GM12878 (cell line): ENCODE data around the gene DHDH.

Experiments used
- CBX5 ChIP-seq: sonication (generic); IDR thresholded peaks from 2 replicates; pipeline ENCODE4 v1.6.1; 2016; ENCODE audit warnings: low read depth, moderate library complexity, mild to moderate bottlenecking, inconsistent platforms
- TF ChIP-seq, protein P1 (sequence below), 3 experiments: IDR thresholded peaks in 2 of 3; conservative IDR thresholded peaks in 1 of 3; 2 replicates each; pipeline ENCODE4 v1.5.1; 2011; ENCODE audit warnings: low read depth in 3 of 3, low read length in 3 of 3, mild to moderate bottlenecking in 3 of 3, control low read depth in 2 of 3, moderate library complexity in 2 of 3, inconsistent platforms in 1 of 3, mixed read lengths in 1 of 3; ENCODE audit not compliant: control insufficient read depth in 2 of 3, insufficient read depth in 1 of 3; ENCODE audit errors: extremely low read depth in 1 of 3

DNA sequence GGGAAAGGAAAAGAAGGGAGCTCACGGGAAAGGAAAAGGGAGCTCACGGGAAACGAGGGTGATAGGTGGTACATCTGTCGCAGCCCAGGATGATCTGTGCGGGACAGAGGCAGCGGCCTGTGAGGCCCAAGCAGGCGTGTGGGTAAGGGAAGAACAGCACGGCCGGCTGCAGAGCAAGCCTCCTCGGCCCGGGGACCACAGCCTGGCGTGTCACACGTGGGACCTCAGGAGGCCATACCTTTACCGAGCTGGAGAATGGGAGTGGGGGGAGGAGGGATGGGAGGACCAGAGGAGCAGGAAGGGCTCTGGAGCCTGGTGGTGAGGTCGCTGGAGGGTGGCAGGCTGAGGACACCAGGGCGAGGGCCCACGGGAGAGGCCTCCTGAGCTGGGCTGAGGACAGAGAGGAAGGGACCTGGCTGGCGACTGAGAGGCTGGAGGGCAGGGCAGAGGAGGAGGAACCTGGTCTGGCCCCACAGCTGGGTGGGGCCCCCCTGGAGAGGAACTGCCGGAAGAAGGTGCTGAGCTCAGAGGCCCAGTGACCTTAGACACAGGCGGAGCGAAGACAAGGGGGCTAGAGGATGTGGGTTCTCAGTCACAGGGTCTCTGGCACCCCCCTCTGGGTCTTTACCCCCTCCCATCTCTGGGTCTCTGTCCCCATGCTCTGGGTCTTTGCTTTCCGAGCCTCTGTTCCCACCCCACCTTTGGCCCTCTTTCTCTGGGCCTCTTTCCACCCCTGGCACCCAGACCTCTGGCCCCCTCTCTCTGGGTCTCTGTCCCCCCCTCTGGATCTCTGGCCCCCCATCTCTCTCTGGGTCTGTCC lies 28.7 kb downstream of the DHDH start:
- TF ChIP-seq, protein P1, sequence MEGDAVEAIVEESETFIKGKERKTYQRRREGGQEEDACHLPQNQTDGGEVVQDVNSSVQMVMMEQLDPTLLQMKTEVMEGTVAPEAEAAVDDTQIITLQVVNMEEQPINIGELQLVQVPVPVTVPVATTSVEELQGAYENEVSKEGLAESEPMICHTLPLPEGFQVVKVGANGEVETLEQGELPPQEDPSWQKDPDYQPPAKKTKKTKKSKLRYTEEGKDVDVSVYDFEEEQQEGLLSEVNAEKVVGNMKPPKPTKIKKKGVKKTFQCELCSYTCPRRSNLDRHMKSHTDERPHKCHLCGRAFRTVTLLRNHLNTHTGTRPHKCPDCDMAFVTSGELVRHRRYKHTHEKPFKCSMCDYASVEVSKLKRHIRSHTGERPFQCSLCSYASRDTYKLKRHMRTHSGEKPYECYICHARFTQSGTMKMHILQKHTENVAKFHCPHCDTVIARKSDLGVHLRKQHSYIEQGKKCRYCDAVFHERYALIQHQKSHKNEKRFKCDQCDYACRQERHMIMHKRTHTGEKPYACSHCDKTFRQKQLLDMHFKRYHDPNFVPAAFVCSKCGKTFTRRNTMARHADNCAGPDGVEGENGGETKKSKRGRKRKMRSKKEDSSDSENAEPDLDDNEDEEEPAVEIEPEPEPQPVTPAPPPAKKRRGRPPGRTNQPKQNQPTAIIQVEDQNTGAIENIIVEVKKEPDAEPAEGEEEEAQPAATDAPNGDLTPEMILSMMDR (IDR thresholded peaks at IDR 0.05 in 2 of 3, conservative IDR thresholded peaks at IDR 0.05 in 1 of 3; ENCODE audit: control insufficient read depth in 2 of 3, extremely low read depth in 1 of 3, insufficient read depth in 1 of 3, low read depth in 3 of 3, low read length in 3 of 3): no peak
- TF ChIP-seq CBX5: no peak
